Measurements from ENCODE around the gene MUC5AC.
"Not testable (repeated sequence)": the region's sequence is repeated elsewhere in the genome, so short reads cannot be mapped to it uniquely, and the experiment has no call there.

Gene MUC5AC

GRCh38 chr11:1157645-1158591 lies at the start of gene MUC5AC:
Gene MUC5AC (plus strand): TSS chr11:1157953. CDS start chr11:1158000, 47 bp downstream.
- H3K27ac ChIP-seq (ENCODE audit: low read depth, low read length) = no peak within 1 kb of the TSS
- no peaks in the 10 kb centered on the region for H3K4me1 ChIP-seq (ENCODE audit: control insufficient read depth in 1 of 2, insufficient read depth in 2 of 2, low read length in 2 of 2)
- no peak within 1 kb of the TSS for H3K4me3 ChIP-seq (ENCODE audit: low read depth in 1 of 2, low read length in 2 of 2)
- H3K9ac ChIP-seq (ENCODE audit: low read depth in 1 of 2, low read length in 2 of 2) = no peak within 1 kb of the TSS
- no peaks in the 10 kb centered on the region for H3K27me3 ChIP-seq (ENCODE audit: control insufficient read depth in 1 of 2, insufficient read depth in 2 of 2, low read length in 2 of 2)
- peaks cover 0 to 6% of the 10 kb centered on the region in 2 donors for H3K9me3 ChIP-seq (ENCODE audit: control insufficient read depth in 1 of 2, low read length in 2 of 2)
- H3K36me3 ChIP-seq (ENCODE audit: control insufficient read depth in 1 of 2, insufficient read depth in 2 of 2, low read length in 2 of 2) = no peaks in the 10 kb centered on the region

GRCh38 chr11:1108246-1108900 lies 49.4 kb upstream of the MUC5AC start:
- Histone ChIP-seq H3K9me3 (ENCODE audit: control insufficient read depth in 1 of 2, low read length in 2 of 2) (no peaks in the 10 kb centered on the region), H3K4me1 (ENCODE audit: control insufficient read depth in 1 of 2, insufficient read depth in 2 of 2, low read length in 2 of 2) (no peaks in the 10 kb centered on the region), H3K27me3 (ENCODE audit: control insufficient read depth in 1 of 2, insufficient read depth in 2 of 2, low read length in 2 of 2) (no peaks in the 10 kb centered on the region), H3K4me3 (ENCODE audit: low read depth in 1 of 2, low read length in 2 of 2) (no peak overlapping the region), H3K36me3 (ENCODE audit: control insufficient read depth in 1 of 2, insufficient read depth in 2 of 2, low read length in 2 of 2) (no peaks in the 10 kb centered on the region), H3K9ac (ENCODE audit: low read depth in 1 of 2, low read length in 2 of 2) (no peak overlapping the region), H3K27ac (ENCODE audit: low read depth, low read length) (no peak overlapping the region)

GRCh38 chr11:1109101-1109917 lies 48.4 kb upstream of the MUC5AC start:
- H3K36me3 ChIP-seq (ENCODE audit: control insufficient read depth in 1 of 2, insufficient read depth in 2 of 2, low read length in 2 of 2) = no peaks in the 10 kb centered on the region
- H3K9me3 ChIP-seq (ENCODE audit: control insufficient read depth in 1 of 2, low read length in 2 of 2) = no peaks in the 10 kb centered on the region
- no peak overlapping the region for H3K9ac ChIP-seq (ENCODE audit: low read depth in 1 of 2, low read length in 2 of 2)
- no peak overlapping the region for H3K4me3 ChIP-seq (ENCODE audit: low read depth in 1 of 2, low read length in 2 of 2)
- no peak overlapping the region for H3K27ac ChIP-seq (ENCODE audit: low read depth, low read length)
- H3K27me3 ChIP-seq (ENCODE audit: control insufficient read depth in 1 of 2, insufficient read depth in 2 of 2, low read length in 2 of 2) = no peaks in the 10 kb centered on the region
- no peaks in the 10 kb centered on the region for H3K4me1 ChIP-seq (ENCODE audit: control insufficient read depth in 1 of 2, insufficient read depth in 2 of 2, low read length in 2 of 2)

GRCh38 chr11:1109918-1110705 lies 47.6 kb upstream of the MUC5AC start:
- Histone ChIP-seq H3K4me3 (ENCODE audit: low read depth in 1 of 2, low read length in 2 of 2) (no peak overlapping the region), H3K27ac (ENCODE audit: low read depth, low read length) (no peak overlapping the region), H3K4me1 (ENCODE audit: control insufficient read depth in 1 of 2, insufficient read depth in 2 of 2, low read length in 2 of 2) (no peaks in the 10 kb centered on the region), H3K9ac (ENCODE audit: low read depth in 1 of 2, low read length in 2 of 2) (no peak overlapping the region), H3K36me3 (ENCODE audit: control insufficient read depth in 1 of 2, insufficient read depth in 2 of 2, low read length in 2 of 2) (no peaks in the 10 kb centered on the region), H3K27me3 (ENCODE audit: control insufficient read depth in 1 of 2, insufficient read depth in 2 of 2, low read length in 2 of 2) (no peaks in the 10 kb centered on the region), H3K9me3 (ENCODE audit: control insufficient read depth in 1 of 2, low read length in 2 of 2) (no peaks in the 10 kb centered on the region)

- Histone ChIP-seq H3K9ac (ENCODE audit: low read depth in 1 of 2, low read length in 2 of 2) (no peak overlapping the region), H3K9me3 (ENCODE audit: control insufficient read depth in 1 of 2, low read length in 2 of 2) (no peaks in the 10 kb centered on the region), H3K4me1 (ENCODE audit: control insufficient read depth in 1 of 2, insufficient read depth in 2 of 2, low read length in 2 of 2) (no peaks in the 10 kb centered on the region), H3K36me3 (ENCODE audit: control insufficient read depth in 1 of 2, insufficient read depth in 2 of 2, low read length in 2 of 2) (no peaks in the 10 kb centered on the region), H3K4me3 (ENCODE audit: low read depth in 1 of 2, low read length in 2 of 2) (no peak overlapping the region), H3K27me3 (ENCODE audit: control insufficient read depth in 1 of 2, insufficient read depth in 2 of 2, low read length in 2 of 2) (no peaks in the 10 kb centered on the region), H3K27ac (ENCODE audit: low read depth, low read length) (no peak overlapping the region)
These were observed 46.1 kb upstream of the MUC5AC start for GRCh38 chr11:1111545-1112212.

- no peaks in the 10 kb centered on the region for H3K9me3 ChIP-seq (ENCODE audit: control insufficient read depth in 1 of 2, low read length in 2 of 2)
- H3K4me3 ChIP-seq (ENCODE audit: low read depth in 1 of 2, low read length in 2 of 2) = no peak overlapping the region
- H3K9ac ChIP-seq (ENCODE audit: low read depth in 1 of 2, low read length in 2 of 2) = no peak overlapping the region
- H3K36me3 ChIP-seq (ENCODE audit: control insufficient read depth in 1 of 2, insufficient read depth in 2 of 2, low read length in 2 of 2) = no peaks in the 10 kb centered on the region
- H3K4me1 ChIP-seq (ENCODE audit: control insufficient read depth in 1 of 2, insufficient read depth in 2 of 2, low read length in 2 of 2) = no peaks in the 10 kb centered on the region
- H3K27me3 ChIP-seq (ENCODE audit: control insufficient read depth in 1 of 2, insufficient read depth in 2 of 2, low read length in 2 of 2) = no peaks in the 10 kb centered on the region
- no peak overlapping the region for H3K27ac ChIP-seq (ENCODE audit: low read depth, low read length)
These were observed 45.2 kb upstream of the MUC5AC start for GRCh38 chr11:1112351-1113191.

GRCh38 chr11:1113405-1114201 lies 44.1 kb upstream of the MUC5AC start:
- H3K27me3 ChIP-seq (ENCODE audit: control insufficient read depth in 1 of 2, insufficient read depth in 2 of 2, low read length in 2 of 2) = no peaks in the 10 kb centered on the region
- H3K4me1 ChIP-seq (ENCODE audit: control insufficient read depth in 1 of 2, insufficient read depth in 2 of 2, low read length in 2 of 2) = no peaks in the 10 kb centered on the region

GRCh38 chr11:1115292-1115691 lies 42.5 kb upstream of the MUC5AC start:
- H3K9ac ChIP-seq (ENCODE audit: low read depth in 1 of 2, low read length in 2 of 2); H3K4me1 ChIP-seq (ENCODE audit: control insufficient read depth in 1 of 2, insufficient read depth in 2 of 2, low read length in 2 of 2): not testable (repeated sequence)

More at GRCh38 chr11:1113405-1114201, 44.1 kb upstream of the MUC5AC start:
- H3K9me3 ChIP-seq (ENCODE audit: control insufficient read depth in 1 of 2, low read length in 2 of 2) = no peaks in the 10 kb centered on the region
- H3K36me3 ChIP-seq (ENCODE audit: control insufficient read depth in 1 of 2, insufficient read depth in 2 of 2, low read length in 2 of 2) = no peaks in the 10 kb centered on the region
- no peak overlapping the region for H3K9ac ChIP-seq (ENCODE audit: low read depth in 1 of 2, low read length in 2 of 2)
- H3K27ac ChIP-seq (ENCODE audit: low read depth, low read length) = no peak overlapping the region
- H3K4me3 ChIP-seq (ENCODE audit: low read depth in 1 of 2, low read length in 2 of 2) = no peak overlapping the region

More at GRCh38 chr11:1115292-1115691, 42.5 kb upstream of the MUC5AC start:
- H3K27me3 ChIP-seq (ENCODE audit: control insufficient read depth in 1 of 2, insufficient read depth in 2 of 2, low read length in 2 of 2); H3K27ac ChIP-seq (ENCODE audit: low read depth, low read length); H3K9me3 ChIP-seq (ENCODE audit: control insufficient read depth in 1 of 2, low read length in 2 of 2); H3K36me3 ChIP-seq (ENCODE audit: control insufficient read depth in 1 of 2, insufficient read depth in 2 of 2, low read length in 2 of 2); H3K4me3 ChIP-seq (ENCODE audit: low read depth in 1 of 2, low read length in 2 of 2): not testable (repeated sequence)
